H9 (cell line): ENCODE results near the gene LMTK2. TPM values are rescaled to one million over a fixed set of nuclear protein-coding genes. Genes with fewer than 3 reads are reported as not detected.

ENCODE experiments used
- DNase-seq: peaks from one replicate; pipeline ENCODE4 v3.0.0-alpha.2; 2017
- H2AFZ ChIP-seq: one replicate; pipeline ENCODE4 v1.6.1; 2013; ENCODE audit warnings: mild to moderate bottlenecking, low read length, control low read depth, moderate library complexity
- H2AK5ac ChIP-seq: 2 replicates; pipeline ENCODE4 v1.6.1; 2013; ENCODE audit warnings: low read length, control low read depth, mixed read lengths; ENCODE audit not compliant: insufficient read length
- H2BK120ac ChIP-seq: one replicate; pipeline ENCODE4 v1.6.1; 2013; ENCODE audit warnings: low read depth, mild to moderate bottlenecking, low read length, control low read depth, inconsistent platforms; ENCODE audit not compliant: poor library complexity, severe bottlenecking
- H2BK12ac ChIP-seq: 2 replicates; pipeline ENCODE4 v1.6.1; 2013; ENCODE audit warnings: low read length, control low read depth, mixed read lengths, low read depth; ENCODE audit not compliant: insufficient read length
- H2BK15ac ChIP-seq: 2 replicates; pipeline ENCODE4 v1.6.1; 2013; ENCODE audit warnings: low read depth, low read length, control low read depth
- H2BK20ac ChIP-seq: one replicate; pipeline ENCODE4 v1.6.1; 2013; ENCODE audit warnings: low read depth, mild to moderate bottlenecking, low read length, control low read depth, inconsistent platforms; ENCODE audit not compliant: poor library complexity, severe bottlenecking
- H2BK5ac ChIP-seq: 2 replicates; pipeline ENCODE4 v1.6.1; 2013; ENCODE audit warnings: low read length, control low read depth, mixed read lengths; ENCODE audit not compliant: insufficient read length
- H3K14ac ChIP-seq: 2 replicates; pipeline ENCODE4 v1.6.1; 2013; ENCODE audit warnings: low read length, control low read depth; ENCODE audit not compliant: insufficient read depth
- H3K18ac ChIP-seq: 2 replicates; pipeline ENCODE4 v1.6.1; 2013; ENCODE audit warnings: low read depth, mild to moderate bottlenecking, mixed read lengths, low read length, control low read depth; ENCODE audit not compliant: insufficient read length
- H3K23ac ChIP-seq: 2 replicates; pipeline ENCODE4 v1.6.1; 2013; ENCODE audit warnings: low read length, control low read depth, mixed read lengths, low read depth; ENCODE audit not compliant: insufficient read length
- H3K23me2 ChIP-seq: 2 replicates; pipeline ENCODE4 v1.6.1; 2013; ENCODE audit warnings: low read depth, mild to moderate bottlenecking, mixed read lengths, low read length, control low read depth; ENCODE audit not compliant: insufficient read length, poor library complexity, severe bottlenecking
- H3K27ac ChIP-seq: 2 replicates; pipeline ENCODE4 v1.5.1; 2013; ENCODE audit warnings: low read length, control low read depth, mixed read lengths, low read depth; ENCODE audit not compliant: insufficient read length
- H3K27me3 ChIP-seq: 2 replicates; pipeline ENCODE4 v1.6.1; 2013; ENCODE audit warnings: low read length, control low read depth, inconsistent platforms; ENCODE audit not compliant: insufficient read depth
- H3K4ac ChIP-seq: 2 replicates; pipeline ENCODE4 v1.6.1; 2013; ENCODE audit warnings: low read depth, mild to moderate bottlenecking, control low read depth, inconsistent platforms, low read length, moderate library complexity
- H3K4me1 ChIP-seq: 2 replicates; pipeline ENCODE4 v1.6.1; 2013; ENCODE audit warnings: low read length, control low read depth, inconsistent platforms; ENCODE audit not compliant: insufficient read depth
- H3K4me2 ChIP-seq: 2 replicates; pipeline ENCODE4 v1.6.1; 2013; ENCODE audit warnings: low read length, control low read depth, mixed read lengths; ENCODE audit not compliant: insufficient read length, insufficient read depth
- H3K56ac ChIP-seq: 2 replicates; pipeline ENCODE4 v1.6.1; 2013; ENCODE audit warnings: low read depth, mild to moderate bottlenecking, mixed read lengths, low read length, control low read depth; ENCODE audit not compliant: insufficient read length
- H3K79me1 ChIP-seq: 2 replicates; pipeline ENCODE4 v1.6.1; 2013; ENCODE audit warnings: low read depth, mild to moderate bottlenecking, moderate library complexity, low read length, control low read depth, inconsistent platforms; ENCODE audit not compliant: insufficient read depth, poor library complexity, severe bottlenecking
- H3K79me2 ChIP-seq: 2 replicates; pipeline ENCODE4 v1.6.1; 2013; ENCODE audit warnings: low read length, control low read depth, inconsistent platforms; ENCODE audit not compliant: insufficient read depth
- H3K9ac ChIP-seq: 2 replicates; pipeline ENCODE4 v1.6.1; 2013; ENCODE audit warnings: low read length, control low read depth, mixed read lengths; ENCODE audit not compliant: insufficient read length; ENCODE audit errors: extremely low read depth
- H3K9me3 ChIP-seq: one replicate; pipeline ENCODE4 v1.6.1; 2013; ENCODE audit warnings: low read depth, low read length, inconsistent platforms; ENCODE audit not compliant: control insufficient read depth
- H3T11ph ChIP-seq: one replicate; pipeline ENCODE4 v1.6.1; 2013; ENCODE audit warnings: mild to moderate bottlenecking, low read length, control low read depth, inconsistent platforms
- H4K20me1 ChIP-seq: one replicate; pipeline ENCODE4 v1.6.1; 2013; ENCODE audit not compliant: control insufficient read depth, insufficient read length, insufficient read depth
- H4K5ac ChIP-seq: 2 replicates; pipeline ENCODE4 v1.6.1; 2013; ENCODE audit warnings: low read depth, mild to moderate bottlenecking, mixed read lengths, low read length, control low read depth; ENCODE audit not compliant: insufficient read length
- H4K8ac ChIP-seq: replicated peaks from 2 replicates; pipeline ENCODE4 v1.6.1; 2013; ENCODE audit warnings: low read length, control low read depth, mixed read lengths, low read depth; ENCODE audit not compliant: insufficient read length
- H4K91ac ChIP-seq: 2 replicates; pipeline ENCODE4 v1.6.1; 2013; ENCODE audit warnings: low read depth, mild to moderate bottlenecking, moderate library complexity, mixed read lengths, low read length, control low read depth; ENCODE audit not compliant: insufficient read length
- H3K27ac Mint-ChIP-seq, 3 experiments: 2 replicates in 2 of 3; 3 replicates in 1 of 3; pipeline ENCODE4 v1.8.0; 2020 to 2021; ENCODE audit warnings: mixed read lengths in 3 of 3, mild to moderate bottlenecking in 1 of 3, moderate library complexity in 1 of 3
- H3K27me3 Mint-ChIP-seq: 2 replicates; pipeline ENCODE4 v1.8.0; 2021; ENCODE audit warnings: low read depth, mild to moderate bottlenecking, moderate library complexity, mixed read lengths
- H3K36me3 Mint-ChIP-seq, 3 experiments: 2 replicates in 2 of 3; 3 replicates in 1 of 3; pipeline ENCODE4 v1.8.0; 2020 to 2021; ENCODE audit warnings: low read depth in 3 of 3, mixed read lengths in 3 of 3; ENCODE audit not compliant: insufficient read depth in 1 of 3
- H3K4me1 Mint-ChIP-seq, 2 experiments: 2 replicates each; pipeline ENCODE4 v1.8.0; 2020; ENCODE audit warnings: mixed read lengths in 2 of 2
- H3K4me3 Mint-ChIP-seq, 2 experiments: 2 replicates in 1 of 2; 3 replicates in 1 of 2; pipeline ENCODE4 v1.8.0; 2020 to 2021; ENCODE audit warnings: mild to moderate bottlenecking in 2 of 2, mixed read lengths in 2 of 2, moderate library complexity in 1 of 2
- H3K9me3 Mint-ChIP-seq, 2 experiments: 2 replicates in 1 of 2; 3 replicates in 1 of 2; pipeline ENCODE4 v1.8.0; 2020; ENCODE audit warnings: mild to moderate bottlenecking in 2 of 2, mixed read lengths in 2 of 2, moderate library complexity in 1 of 2
- CTCF ChIP-seq: fragments of 200-600 bp; sonication (generic); conservative IDR thresholded peaks from 3 replicates; pipeline ENCODE4 v1.8.0; 2021; ENCODE audit warnings: antibody characterized with exemption, mild to moderate bottlenecking
- whole genome bisulfite sequencing: extraction: QIAGEN DNeasy Blood & Tissue Kit; methylation state at CpG from one replicate; pipeline ENCODE4 v1.1.7; 2013; ENCODE audit warnings: missing lambda C conversion rate, low lambda C conversion rate, mixed read lengths; ENCODE audit not compliant: insufficient read length; ENCODE audit errors: extremely low coverage; 5-methylcytosine and 5-hydroxymethylcytosine counted together
- total RNA-seq: library from RNA; stranded (reverse); gene quantifications from 2 replicates; pipeline ENCODE4 v1.2.1, GENCODE V29; 2021

LMTK2 gene
- total RNA-seq, 1 experiment from 2014 or later: 24.9 TPM

GRCh38 chr7:98091061-98091460 is 15.6 kb upstream of the LMTK2 start:
- Histone ChIP-seq H2BK15ac (no peak overlapping the region), H3T11ph (no peak overlapping the region), H4K20me1 (no peaks in the 10 kb centered on the region), H2BK20ac (no peak overlapping the region), H3K4me1 (no peaks in the 10 kb centered on the region), H3K9me3 (no peaks in the 10 kb centered on the region), H3K18ac (no peak overlapping the region), H3K23ac (no peak overlapping the region), H3K9ac (no peak overlapping the region), H3K79me1 (no peaks in the 10 kb centered on the region), H4K91ac (no peak overlapping the region), H3K27me3 (no peaks in the 10 kb centered on the region), H2BK5ac (no peak overlapping the region), H2BK12ac (no peak overlapping the region), H4K8ac (no peak overlapping the region), H2BK120ac (no peak overlapping the region), H3K23me2 (no peaks in the 10 kb centered on the region), H3K14ac (no peak overlapping the region), H2AFZ (no peak overlapping the region), H3K4me2 (no peak overlapping the region), H3K4ac (no peak overlapping the region), H2AK5ac (no peak overlapping the region), H3K56ac (no peak overlapping the region), H4K5ac (no peak overlapping the region), H3K27ac (no peak overlapping the region), H3K79me2 (no peaks in the 10 kb centered on the region)
- H3K36me3 Mint-ChIP-seq: no peaks in the 10 kb centered on the region
- peaks cover 6 to 10% of the 10 kb centered on the region in 2 experiments; a peak in 4 of 5 replicates for H3K9me3 Mint-ChIP-seq
- no peak overlapping the region for H3K4me3 Mint-ChIP-seq
- H3K27me3 Mint-ChIP-seq: no peaks in the 10 kb centered on the region; the same call in 1 of the 2 replicates
- TF ChIP-seq CTCF: no peak
- DNase-seq: no peak
- H3K4me1 Mint-ChIP-seq: no peaks in the 10 kb centered on the region
- no CpG with 5 or more reads among the region's 2 CpGs for WGBS
- no peak overlapping the region for H3K27ac Mint-ChIP-seq
